Panc1 (cell line): ENCODE data around the gene G6PC2. TPM values are rescaled to one million over a fixed set of nuclear protein-coding genes. Genes with fewer than 3 reads are reported as not detected.

Experiments
- ATAC-seq: fragments of 200-7000 bp; cut with Tn5 transposase; 2 replicates; pipeline ENCODE4 v1.9.1; 2020; ENCODE audit warnings: mild to moderate bottlenecking, moderate library complexity
- BruUV-seq: library from RNA; stranded (reverse); fragments of 400-500 nt; replicated peaks from 2 replicates; lab custom pipeline; 2021; lab: Mats Ljungman, UMichigan
- CTCF ChIA-PET: fragments of 300-600 bp; sonication (Branson Sonifier 250); formaldehyde crosslinking; loops from one replicate; lab custom pipeline; 2022; ENCODE audit warnings: antibody characterized with exemption; lab: Charles Lee
- POLR2A ChIA-PET: fragments of 300-600 bp; sonication (Branson Sonifier 250); formaldehyde crosslinking; loops from one replicate; lab custom pipeline; 2022; ENCODE audit warnings: antibody characterized with exemption; lab: Charles Lee
- DNase-seq: peaks from one replicate; pipeline ENCODE4 v3.0.0-alpha.2; 2010; ENCODE audit warnings: low read depth, low spot score
- H3K27ac ChIP-seq: 2 replicates; pipeline ENCODE4 v1.5.1; 2011; ENCODE audit warnings: mild to moderate bottlenecking, low read length, inconsistent platforms
- H3K27me3 ChIP-seq: fragments of 200-500 bp; sonication (Bioruptor generic); 2 replicates; pipeline ENCODE4 v1.6.0; 2014; ENCODE audit warnings: low read length, inconsistent platforms; ENCODE audit not compliant: control insufficient read depth, insufficient read depth
- H3K36me3 ChIP-seq: fragments of 200-500 bp; sonication (Bioruptor generic); 2 replicates; pipeline ENCODE4 v1.5.1; 2014; ENCODE audit warnings: inconsistent platforms, mild to moderate bottlenecking, low read length, moderate library complexity; ENCODE audit not compliant: control insufficient read depth, insufficient read depth
- H3K4me1 ChIP-seq: 2 replicates; pipeline ENCODE4 v1.5.1; 2011; ENCODE audit warnings: inconsistent platforms, mild to moderate bottlenecking, low read length, moderate library complexity; ENCODE audit not compliant: control insufficient read depth, insufficient read depth
- H3K4me3 ChIP-seq, 2 experiments: 2 replicates each; pipeline ENCODE4 v1.5.1; 2011 to 2012; ENCODE audit warnings: low read depth in 2 of 2, low read length in 2 of 2, mild to moderate bottlenecking in 2 of 2, inconsistent platforms in 1 of 2, moderate library complexity in 1 of 2
- H3K9me3 ChIP-seq: fragments of 200-500 bp; sonication (Bioruptor generic); 2 replicates; pipeline ENCODE4 v1.5.1; 2014; ENCODE audit warnings: low read depth, mild to moderate bottlenecking, inconsistent platforms, low read length, moderate library complexity; ENCODE audit not compliant: control insufficient read depth, insufficient read depth
- CTCF ChIP-seq: fragments of 450-650 bp; IDR thresholded peaks from 2 replicates; pipeline ENCODE4 v1.5.1; 2017; ENCODE audit warnings: mild to moderate bottlenecking
- POLR2AphosphoS5 ChIP-seq: IDR thresholded peaks from 2 replicates; pipeline ENCODE4 v1.6.1; 2012; ENCODE audit warnings: mild to moderate bottlenecking, low read depth, low read length, moderate library complexity
- REST ChIP-seq, 2 experiments: IDR thresholded peaks; 2 replicates each; pipeline ENCODE4 v1.6.1; 2011 to 2012; ENCODE audit warnings: low read depth in 2 of 2, control low read depth in 1 of 2, low read length in 1 of 2, mild to moderate bottlenecking in 1 of 2, moderate library complexity in 1 of 2; ENCODE audit not compliant: insufficient read depth in 1 of 2
- SIN3A ChIP-seq: IDR thresholded peaks from 2 replicates; pipeline ENCODE4 v1.6.1; 2012; ENCODE audit warnings: low read depth, mild to moderate bottlenecking, low read length, moderate library complexity, borderline replicate concordance; ENCODE audit not compliant: insufficient read depth
- TCF7L2 ChIP-seq: IDR thresholded peaks from 2 replicates; pipeline ENCODE4 v1.6.1; 2011; ENCODE audit warnings: mild to moderate bottlenecking, low read depth, low read length, inconsistent platforms
- in situ Hi-C: cut with HindIII; loops from 2 replicates; pipeline ENCODE4 v1.10.0; 2016; ENCODE audit warnings: low sequenced_read_pairs, low pct_unique_long_range_greater_than_20kb
- intact Hi-C: fragments of 100-400 bp; cut with micrococcal nuclease; formaldehyde crosslinking; loops from one replicate; pipeline ENCODE4 v1.10.0; 2022; ENCODE audit not compliant: unreplicated experiment
- total RNA-seq: library from RNA; stranded (reverse); gene quantifications from one replicate; pipeline ENCODE4 v1.2.1, GENCODE V29; 2021; ENCODE audit not compliant: unreplicated experiment

The G6PC2 gene
- total RNA-seq, 1 experiment from 2014 or later: not detected

- intact Hi-C loops (no loop called here), in situ Hi-C loops (no loop called here)
- ChIA-PET CTCF (no interaction called here), POLR2A (no interaction called here)
- Histone ChIP-seq H3K27ac (no peak overlapping the region), H3K4me3 (no peak overlapping the region), H3K27me3 (peaks cover 11% of the 10 kb centered on the region), H3K36me3 (no peaks in the 10 kb centered on the region), H3K9me3 (no peaks in the 10 kb centered on the region), H3K4me1 (no peaks in the 10 kb centered on the region)
- TF ChIP-seq CTCF (no peak), REST (IDR thresholded peaks at IDR 0.05; ENCODE audit: insufficient read depth in 1 of 2, low read depth in 2 of 2, low read length in 1 of 2) (no peak), TCF7L2 (no peak), POLR2AphosphoS5 (no peak), SIN3A (no peak)
- DNase-seq (no peak), ATAC-seq (no peak)
- BruUV-seq: no TSS peak
These were observed 5.3 kb upstream of the G6PC2 start for GRCh38 chr2:168895771-168896170.

- Histone ChIP-seq H3K9me3 (no peaks in the 10 kb centered on the region), H3K4me3 (no peak overlapping the region), H3K27me3 (peaks cover 8% of the 10 kb centered on the region), H3K27ac (no peak overlapping the region), H3K36me3 (no peaks in the 10 kb centered on the region), H3K4me1 (no peaks in the 10 kb centered on the region)
- intact Hi-C loops (no loop called here), in situ Hi-C loops (no loop called here)
- CTCF ChIA-PET: no interaction called here
- ATAC-seq (no peak), DNase-seq (no peak)
- POLR2A ChIA-PET: no interaction called here
- no peak for TF ChIP-seq REST (IDR thresholded peaks at IDR 0.05; ENCODE audit: insufficient read depth in 1 of 2, low read depth in 2 of 2, low read length in 1 of 2)
- no peak for TF ChIP-seq CTCF
- TF ChIP-seq SIN3A: no peak
- TF ChIP-seq TCF7L2: no peak
- TF ChIP-seq POLR2AphosphoS5: no peak
- BruUV-seq: no TSS peak
These were observed 4.3 kb upstream of the G6PC2 start for GRCh38 chr2:168896783-168897182.
